Natural killer cell (primary cell): Measurements from ENCODE around the gene SMARCB1. TPM values are rescaled to one million over a fixed set of nuclear protein-coding genes. Genes with fewer than 3 reads are reported as not detected.

Experiments used
- ATAC-seq, 3 donors: fragments of 150-1000 bp in 2 of 3; fragments of 200-7000 bp in 1 of 3; cut with Tn5 transposase; 1 replicate in 1 of 3; 2 replicates in 2 of 3; pipeline ENCODE4 v1.10.0; 2021; ENCODE audit warnings: mild to moderate bottlenecking in 2 of 3, moderate library complexity in 2 of 3
- DNase-seq, 2 donors: peaks; one replicate each; pipeline versions ENCODE4 v3.0.0 to v3.0.0-alpha.2; 2013 to 2021; ENCODE audit warnings: mixed read lengths in 1 of 2
- H3K27ac ChIP-seq: one replicate; pipeline ENCODE4 v1.5.1; 2013; ENCODE audit warnings: mild to moderate bottlenecking, low read length
- H3K27me3 ChIP-seq: one replicate; pipeline ENCODE4 v1.6.1; 2013; ENCODE audit warnings: low read length; ENCODE audit not compliant: control insufficient read depth, insufficient read depth
- H3K36me3 ChIP-seq: one replicate; pipeline ENCODE4 v1.6.1; 2013; ENCODE audit warnings: low read length; ENCODE audit not compliant: control insufficient read depth, insufficient read depth
- H3K4me1 ChIP-seq: one replicate; pipeline ENCODE4 v1.6.1; 2013; ENCODE audit warnings: low read length; ENCODE audit not compliant: control insufficient read depth, insufficient read depth
- H3K4me3 ChIP-seq: one replicate; pipeline ENCODE4 v1.5.1; 2013; ENCODE audit warnings: low read length
- H3K9me3 ChIP-seq: one replicate; pipeline ENCODE4 v1.6.1; 2013; ENCODE audit warnings: low read length; ENCODE audit not compliant: control insufficient read depth, insufficient read depth
- H3K27ac Mint-ChIP-seq, 2 donors: one replicate each; pipeline ENCODE4 v1.8.0; 2022; ENCODE audit warnings: mild to moderate bottlenecking in 2 of 2, mixed read lengths in 2 of 2, moderate library complexity in 1 of 2
- H3K27me3 Mint-ChIP-seq, 2 donors: one replicate each; pipeline ENCODE4 v1.8.0; 2022; ENCODE audit warnings: low read depth in 2 of 2, mixed read lengths in 2 of 2
- H3K36me3 Mint-ChIP-seq: one replicate; pipeline ENCODE4 v1.8.0; 2022; ENCODE audit warnings: mixed read lengths
- H3K4me1 Mint-ChIP-seq, 2 donors: one replicate each; pipeline ENCODE4 v1.8.0; 2022; ENCODE audit warnings: mixed read lengths in 2 of 2
- H3K4me3 Mint-ChIP-seq: one replicate; pipeline ENCODE4 v1.8.0; 2022; ENCODE audit warnings: mild to moderate bottlenecking, moderate library complexity, mixed read lengths
- H3K9me3 Mint-ChIP-seq, 2 donors: one replicate each; pipeline ENCODE4 v1.8.0; 2022; ENCODE audit warnings: mixed read lengths in 2 of 2
- WGBS: methylation state at CpG from one replicate; pipeline ENCODE4 v1.1.7; 2013; ENCODE audit warnings: missing lambda C conversion rate; ENCODE audit not compliant: insufficient coverage; 5-methylcytosine and 5-hydroxymethylcytosine counted together
- intact Hi-C: fragments of 100-400 bp; cut with micrococcal nuclease; formaldehyde crosslinking; loops from one replicate; pipeline ENCODE4 v1.14.2; 2022
- total RNA-seq, 4 donors: library from RNA; stranded (reverse); fragments of 120-200 nt in 1 of 4; gene quantifications; one replicate each; pipeline versions ENCODE4 v1.2.3 to v1.2.4, GENCODE V29; 2013 to 2022
- TF ChIP-seq, protein P1 (sequence below): fragments of 200-600 bp; IDR thresholded peaks from one replicate; pipeline ENCODE4 v1.8.0; 2022; ENCODE audit warnings: antibody characterized with exemption

The SMARCB1 gene
- total RNA-seq, 3 donors from 2014 or later (not counting 1 experiment from before 2014, with no cell fraction given) = 56.3 to 76.9 (median 69.8) TPM

DNA sequence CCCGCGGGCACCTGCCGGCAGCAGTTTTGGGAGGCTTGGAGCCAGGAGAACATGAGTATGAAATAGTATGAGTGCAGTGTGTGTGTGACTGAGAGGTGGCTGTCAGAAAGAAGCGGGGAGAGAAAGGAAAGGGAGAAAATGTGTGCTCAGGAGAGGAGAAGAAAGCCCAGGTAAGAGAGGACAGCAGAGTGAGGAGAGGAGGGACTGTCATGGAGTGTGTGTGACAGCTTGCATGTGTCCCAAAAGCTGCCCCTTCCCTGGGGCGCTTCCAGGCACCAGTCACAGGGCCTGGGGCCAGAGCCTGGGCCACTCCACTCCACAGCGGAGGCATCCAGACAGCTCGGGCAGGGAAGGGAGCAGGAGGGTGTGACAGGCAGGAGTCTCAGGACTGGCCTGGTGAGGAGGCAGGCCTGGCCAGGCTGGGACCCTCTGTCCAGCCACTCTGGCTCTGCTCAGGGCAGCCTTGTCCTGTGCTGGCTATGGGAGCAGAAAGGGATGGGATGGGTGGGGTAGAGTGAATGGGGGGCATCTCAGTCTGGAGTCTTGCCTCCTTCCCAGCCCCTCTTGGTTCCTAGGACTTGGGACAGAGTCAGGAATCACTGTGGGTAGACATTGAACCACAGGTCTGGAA, 13.2 kb upstream of the SMARCB1 start:
- no peak overlapping the region for H3K4me3 ChIP-seq
- no peaks in the 10 kb centered on the region for H3K27me3 Mint-ChIP-seq

DNA sequence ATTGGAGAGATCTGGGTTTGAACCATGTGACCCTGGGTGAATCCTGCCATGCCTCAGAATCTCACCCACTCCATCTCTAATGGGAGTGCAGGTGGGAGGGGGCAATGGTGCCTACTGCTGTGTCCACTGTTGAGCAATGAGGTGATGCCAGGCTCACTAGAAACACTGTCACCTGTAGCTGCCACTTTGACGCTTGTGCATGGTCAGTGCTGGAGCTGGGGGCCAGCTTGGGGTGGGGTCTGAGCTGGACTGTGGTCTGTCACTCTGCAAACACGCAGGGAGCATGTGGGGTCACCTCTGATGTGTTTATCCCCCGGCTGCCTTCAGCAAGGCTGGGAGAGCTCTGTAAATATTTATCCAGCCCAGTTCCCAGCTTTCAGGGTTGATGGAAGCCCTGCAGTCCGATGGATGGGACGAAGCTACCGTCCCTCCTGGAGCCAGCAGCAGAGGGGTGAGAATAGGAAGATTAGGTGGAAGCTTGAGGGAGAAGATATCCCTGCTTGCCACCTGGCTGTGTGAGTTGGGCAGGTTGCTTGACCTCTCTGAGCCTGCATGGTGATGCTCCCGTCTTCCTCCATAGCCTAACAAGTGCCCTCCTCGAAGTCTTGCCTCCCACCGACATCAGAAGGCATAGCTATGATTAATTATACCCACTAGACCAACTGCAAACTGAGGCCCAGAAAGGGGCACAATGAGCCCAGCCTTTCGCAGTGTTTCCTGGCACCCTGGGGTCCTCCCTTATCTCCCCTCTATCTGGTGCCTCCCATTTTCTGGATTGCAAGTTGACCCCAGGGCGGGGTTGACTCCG, 12.4 kb upstream of the SMARCB1 start:
- TF ChIP-seq, protein P1, sequence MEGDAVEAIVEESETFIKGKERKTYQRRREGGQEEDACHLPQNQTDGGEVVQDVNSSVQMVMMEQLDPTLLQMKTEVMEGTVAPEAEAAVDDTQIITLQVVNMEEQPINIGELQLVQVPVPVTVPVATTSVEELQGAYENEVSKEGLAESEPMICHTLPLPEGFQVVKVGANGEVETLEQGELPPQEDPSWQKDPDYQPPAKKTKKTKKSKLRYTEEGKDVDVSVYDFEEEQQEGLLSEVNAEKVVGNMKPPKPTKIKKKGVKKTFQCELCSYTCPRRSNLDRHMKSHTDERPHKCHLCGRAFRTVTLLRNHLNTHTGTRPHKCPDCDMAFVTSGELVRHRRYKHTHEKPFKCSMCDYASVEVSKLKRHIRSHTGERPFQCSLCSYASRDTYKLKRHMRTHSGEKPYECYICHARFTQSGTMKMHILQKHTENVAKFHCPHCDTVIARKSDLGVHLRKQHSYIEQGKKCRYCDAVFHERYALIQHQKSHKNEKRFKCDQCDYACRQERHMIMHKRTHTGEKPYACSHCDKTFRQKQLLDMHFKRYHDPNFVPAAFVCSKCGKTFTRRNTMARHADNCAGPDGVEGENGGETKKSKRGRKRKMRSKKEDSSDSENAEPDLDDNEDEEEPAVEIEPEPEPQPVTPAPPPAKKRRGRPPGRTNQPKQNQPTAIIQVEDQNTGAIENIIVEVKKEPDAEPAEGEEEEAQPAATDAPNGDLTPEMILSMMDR = no peak
- Histone ChIP-seq H3K36me3 (no peaks in the 10 kb centered on the region), H3K4me1 (peaks cover 23% of the 10 kb centered on the region), H3K27me3 (no peaks in the 10 kb centered on the region), H3K27ac (no peak overlapping the region), H3K4me3 (no peak overlapping the region), H3K9me3 (no peaks in the 10 kb centered on the region)
- no peak for DNase-seq
- Mint-ChIP-seq H3K4me3 (no peak overlapping the region), H3K4me1 (peaks cover 0 to 15% of the 10 kb centered on the region in 2 donors), H3K27me3 (no peaks in the 10 kb centered on the region), H3K27ac (no peak overlapping the region), H3K36me3 (no peaks in the 10 kb centered on the region), H3K9me3 (no peaks in the 10 kb centered on the region)
- intact Hi-C loops = no loop called here
- 96% methylated on average over 12 of the region's 12 CpGs for WGBS
- no peak for ATAC-seq

More for the DNA sequence above, 13.2 kb upstream of the SMARCB1 start:
- DNase-seq (no peak), ATAC-seq (no peak)
- TF ChIP-seq, protein P1 = no peak
- intact Hi-C loops = loop anchor here (2.0 kb wide), 1 partner anchor 13 kb away; the partner anchor contains the start of gene SMARCB1
- no peak overlapping the region for H3K27ac ChIP-seq
- H3K4me1 Mint-ChIP-seq = peaks cover 0 to 15% of the 10 kb centered on the region in 2 donors
- 95% methylated on average over 7 of the region's 7 CpGs for WGBS
- peaks cover 28% of the 10 kb centered on the region for H3K4me1 ChIP-seq
- H3K4me3 Mint-ChIP-seq = no peak overlapping the region
- no peaks in the 10 kb centered on the region for H3K36me3 Mint-ChIP-seq
- no peaks in the 10 kb centered on the region for H3K27me3 ChIP-seq
- no peaks in the 10 kb centered on the region for H3K9me3 Mint-ChIP-seq
- no peaks in the 10 kb centered on the region for H3K9me3 ChIP-seq
- H3K36me3 ChIP-seq = no peaks in the 10 kb centered on the region
- no peak overlapping the region for H3K27ac Mint-ChIP-seq

DNA sequence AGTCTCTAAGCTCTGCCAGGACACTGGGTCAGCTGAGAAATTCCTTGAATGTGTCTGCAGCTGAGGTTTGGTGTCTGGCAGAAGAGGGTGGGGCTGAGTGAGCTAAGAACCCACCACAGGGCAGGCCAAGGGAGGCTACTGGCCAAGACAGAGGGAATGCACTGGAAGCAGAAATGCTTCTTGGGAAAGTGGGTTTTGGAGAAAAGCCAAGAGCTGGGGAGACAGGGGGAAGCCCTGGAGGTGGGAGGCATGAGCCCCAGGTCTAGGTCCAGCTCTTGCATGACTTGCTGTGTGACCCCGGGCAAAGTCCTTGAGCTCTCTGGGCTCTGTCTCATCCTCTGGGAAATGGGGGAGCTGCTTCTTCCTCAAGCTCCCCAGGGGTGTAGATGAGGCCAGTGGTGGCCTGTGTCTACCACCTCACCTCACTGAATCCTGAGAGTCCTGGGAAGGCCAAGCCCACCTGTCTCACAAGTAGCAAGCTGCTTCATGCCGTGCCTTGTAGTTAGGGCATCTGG, 11.8 kb upstream of the SMARCB1 start:
- no peak for ATAC-seq

More for the DNA sequence above, 11.8 kb upstream of the SMARCB1 start:
- intact Hi-C loops = no loop called here
- Histone ChIP-seq H3K4me1 (peaks cover 22% of the 10 kb centered on the region), H3K27ac (no peak overlapping the region), H3K4me3 (no peak overlapping the region), H3K27me3 (no peaks in the 10 kb centered on the region), H3K36me3 (no peaks in the 10 kb centered on the region), H3K9me3 (no peaks in the 10 kb centered on the region)
- H3K9me3 Mint-ChIP-seq = no peaks in the 10 kb centered on the region
- H3K27me3 Mint-ChIP-seq = no peaks in the 10 kb centered on the region
- TF ChIP-seq, protein P1 = no peak
- peaks cover 0 to 15% of the 10 kb centered on the region in 2 donors for H3K4me1 Mint-ChIP-seq
- no peak overlapping the region for H3K27ac Mint-ChIP-seq
- DNase-seq = no peak
- no peaks in the 10 kb centered on the region for H3K36me3 Mint-ChIP-seq
- 94% methylated on average over 2 of the region's 2 CpGs for WGBS
- H3K4me3 Mint-ChIP-seq = no peak overlapping the region
